NT2/D1 (cell line): ENCODE data around the gene CTSD.
A peak's percentile ranks its signal among the peaks of the same experiment; 100 is the strongest.

Experiments
- DNase-seq: peaks from one replicate; pipeline ENCODE4 v3.0.0-alpha.2; 2011; ENCODE audit warnings: low read depth, low spot score
- H3K27me3 ChIP-seq: 2 replicates; pipeline ENCODE4 v1.6.0; 2011; ENCODE audit warnings: mild to moderate bottlenecking; ENCODE audit not compliant: insufficient read length, insufficient read depth
- H3K36me3 ChIP-seq: 2 replicates; pipeline ENCODE4 v1.6.1; 2011; ENCODE audit warnings: mild to moderate bottlenecking, low read length, mixed read lengths; ENCODE audit not compliant: insufficient read depth, insufficient read length
- H3K4me1 ChIP-seq: 2 replicates; pipeline ENCODE4 v1.5.1; 2011; ENCODE audit not compliant: insufficient read depth, insufficient read length
- H3K4me3 ChIP-seq: 2 replicates; pipeline ENCODE4 v1.5.1; 2011; ENCODE audit warnings: low read depth; ENCODE audit not compliant: insufficient read length
- H3K9ac ChIP-seq: 2 replicates; pipeline ENCODE4 v1.6.0; 2011; ENCODE audit warnings: low read depth; ENCODE audit not compliant: insufficient read length
- H3K9me3 ChIP-seq: 2 replicates; pipeline ENCODE4 v1.5.1; 2011; ENCODE audit warnings: mild to moderate bottlenecking, low read length; ENCODE audit not compliant: insufficient read depth
- SUZ12 ChIP-seq: IDR thresholded peaks from 2 replicates; pipeline ENCODE4 v1.6.1; 2011; ENCODE audit not compliant: insufficient read length, insufficient read depth; ENCODE audit errors: extremely low read depth
- YY1 ChIP-seq: IDR thresholded peaks from 2 replicates; pipeline ENCODE4 v1.6.1; 2011; ENCODE audit not compliant: insufficient read length, insufficient read depth
- ZNF274 ChIP-seq: IDR thresholded peaks from 2 replicates; pipeline ENCODE4 v1.6.1; 2011; ENCODE audit warnings: mild to moderate bottlenecking, low read depth, low read length

Gene CTSD

GRCh38 chr11:1776331-1776851, 12.7 kb upstream of the CTSD start:
- Histone ChIP-seq H3K4me3 (no peak overlapping the region), H3K36me3 (no peaks in the 10 kb centered on the region), H3K4me1 (peaks cover 9% of the 10 kb centered on the region), H3K9me3 (no peaks in the 10 kb centered on the region), H3K27me3 (peaks cover 4% of the 10 kb centered on the region), H3K9ac (no peak overlapping the region)
- no peak for TF ChIP-seq SUZ12
- TF ChIP-seq ZNF274 = no peak
- TF ChIP-seq YY1 = no peak
- DNase-seq = no peak

- H3K9me3 ChIP-seq = 0 out of 2 replicates have a peak, but pooled peaks cover 4% of the 10 kb centered on the region
- no peak for DNase-seq
- no peaks in the 10 kb centered on the region for H3K36me3 ChIP-seq
- no peak overlapping the region for H3K9ac ChIP-seq
- H3K27me3 ChIP-seq = peaks cover 4% of the 10 kb centered on the region
- TF ChIP-seq ZNF274 (no peak), SUZ12 (no peak), YY1 (no peak)
- H3K4me1 ChIP-seq = peaks cover 6% of the 10 kb centered on the region
- H3K4me3 ChIP-seq = no peak overlapping the region
These were observed 11.2 kb upstream of the CTSD start for GRCh38 chr11:1774886-1775285.

- Histone ChIP-seq H3K9me3 (0 out of 2 replicates have a peak, but pooled peaks cover 4% of the 10 kb centered on the region), H3K27me3 (peaks cover 4% of the 10 kb centered on the region), H3K36me3 (no peaks in the 10 kb centered on the region), H3K4me1 (peaks cover 6% of the 10 kb centered on the region), H3K9ac (no peak overlapping the region), H3K4me3 (no peak overlapping the region)
- TF ChIP-seq YY1 = no peak
- TF ChIP-seq SUZ12 = no peak
- TF ChIP-seq ZNF274 = no peak
- DNase-seq = no peak
These were observed 10.3 kb upstream of the CTSD start for GRCh38 chr11:1773994-1774550.

GRCh38 chr11:1773131-1773993, 9.6 kb upstream of the CTSD start:
- DNase-seq = no peak
- 0 out of 2 replicates have a peak, but pooled peaks cover 4% of the 10 kb centered on the region for H3K9me3 ChIP-seq
- no peaks in the 10 kb centered on the region for H3K27me3 ChIP-seq
- peaks cover 6% of the 10 kb centered on the region for H3K4me1 ChIP-seq
- H3K9ac ChIP-seq = peak overlapping the region; percentile 57
- H3K36me3 ChIP-seq = no peaks in the 10 kb centered on the region
- no peak for TF ChIP-seq SUZ12
- TF ChIP-seq YY1 = no peak
- TF ChIP-seq ZNF274 = no peak
- no peak overlapping the region for H3K4me3 ChIP-seq

- H3K36me3 ChIP-seq = no peaks in the 10 kb centered on the region
- no peak overlapping the region for H3K4me3 ChIP-seq
- H3K9ac ChIP-seq = peak overlapping the region; percentile 57
- H3K4me1 ChIP-seq = peaks cover 9% of the 10 kb centered on the region
- peak; percentile 76 for DNase-seq
- no peaks in the 10 kb centered on the region for H3K27me3 ChIP-seq
- H3K9me3 ChIP-seq = 0 out of 2 replicates have a peak, but pooled peaks cover 4% of the 10 kb centered on the region
- TF ChIP-seq YY1 (no peak), SUZ12 (no peak), ZNF274 (no peak)
These were observed 8.8 kb upstream of the CTSD start for GRCh38 chr11:1772270-1773130.

DNA sequence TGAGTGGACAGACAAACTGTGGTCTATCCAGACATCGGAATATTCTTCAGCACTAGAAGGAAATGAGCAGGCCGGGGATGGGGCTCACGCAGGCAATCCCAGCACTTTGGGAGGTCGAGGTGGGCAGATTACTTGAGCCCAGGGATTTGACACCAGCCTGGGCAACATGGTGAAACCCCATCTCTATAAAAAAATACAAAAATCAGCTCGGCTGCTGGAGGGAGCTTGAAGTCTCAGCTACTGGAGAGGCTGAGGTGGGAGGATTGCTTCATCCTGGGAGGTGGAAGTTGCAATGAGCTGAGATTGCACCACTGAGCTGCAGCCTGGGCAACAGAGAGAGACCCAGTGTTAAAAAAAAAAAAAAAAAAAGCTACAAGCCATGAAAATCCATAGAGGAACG, 8.0 kb upstream of the CTSD start:
- no peaks in the 10 kb centered on the region for H3K36me3 ChIP-seq
- TF ChIP-seq ZNF274 = no peak
- TF ChIP-seq YY1 = no peak
- no peak for TF ChIP-seq SUZ12
- H3K9ac ChIP-seq = no peak overlapping the region
- no peak for DNase-seq
- H3K4me3 ChIP-seq = no peak overlapping the region
- peaks cover 9% of the 10 kb centered on the region for H3K4me1 ChIP-seq
- H3K27me3 ChIP-seq = no peaks in the 10 kb centered on the region
- H3K9me3 ChIP-seq = 0 out of 2 replicates have a peak, but pooled peaks cover 4% of the 10 kb centered on the region
